HL-60 (cell line): Measurements from ENCODE around the gene DOC2A.

Experiments used
- DNase-seq, 2 experiments: peaks; one replicate each; pipeline ENCODE4 v3.0.0-alpha.2; 2010 to 2020; ENCODE audit warnings: low read depth in 1 of 2, low spot score in 1 of 2
- H3K27ac ChIP-seq: fragments of 250-450 bp; sonication (Bioruptor Pico); replicated peaks from 2 replicates; pipeline ENCODE4 v1.5.1; 2020; ENCODE audit warnings: mild to moderate bottlenecking, moderate library complexity
- H3K27me3 ChIP-seq: fragments of 250-450 bp; sonication (Bioruptor Pico); 2 replicates; pipeline ENCODE4 v1.5.1; 2021; ENCODE audit warnings: mild to moderate bottlenecking, moderate library complexity; ENCODE audit not compliant: insufficient read depth, poor library complexity, severe bottlenecking
- H3K4me3 ChIP-seq: replicated peaks from 2 replicates; pipeline ENCODE4 v1.5.1; 2011; ENCODE audit warnings: mild to moderate bottlenecking, control low read depth, low read length; ENCODE audit not compliant: insufficient read depth
- GABPA ChIP-seq: IDR thresholded peaks from 2 replicates; pipeline ENCODE4 v1.6.1; 2012; ENCODE audit warnings: low read depth
- POLR2AphosphoS5 ChIP-seq: IDR thresholded peaks from 2 replicates; pipeline ENCODE4 v1.6.1; 2012; ENCODE audit warnings: low read depth
- SPI1 ChIP-seq: IDR thresholded peaks from 2 replicates; pipeline ENCODE4 v1.6.1; 2012; ENCODE audit warnings: low read depth, mild to moderate bottlenecking, borderline replicate concordance
- TF ChIP-seq, protein P1 (sequence below): IDR thresholded peaks from 2 replicates; pipeline ENCODE4 v1.6.1; 2012; ENCODE audit warnings: low read depth; ENCODE audit not compliant: insufficient replicate concordance
- TF ChIP-seq, protein P2 (sequence below): IDR thresholded peaks from one replicate; pipeline ENCODE4 v1.5.1; 2011; ENCODE audit warnings: low read length, control low read depth, inconsistent platforms; ENCODE audit not compliant: insufficient read depth

Gene DOC2A

DNA sequence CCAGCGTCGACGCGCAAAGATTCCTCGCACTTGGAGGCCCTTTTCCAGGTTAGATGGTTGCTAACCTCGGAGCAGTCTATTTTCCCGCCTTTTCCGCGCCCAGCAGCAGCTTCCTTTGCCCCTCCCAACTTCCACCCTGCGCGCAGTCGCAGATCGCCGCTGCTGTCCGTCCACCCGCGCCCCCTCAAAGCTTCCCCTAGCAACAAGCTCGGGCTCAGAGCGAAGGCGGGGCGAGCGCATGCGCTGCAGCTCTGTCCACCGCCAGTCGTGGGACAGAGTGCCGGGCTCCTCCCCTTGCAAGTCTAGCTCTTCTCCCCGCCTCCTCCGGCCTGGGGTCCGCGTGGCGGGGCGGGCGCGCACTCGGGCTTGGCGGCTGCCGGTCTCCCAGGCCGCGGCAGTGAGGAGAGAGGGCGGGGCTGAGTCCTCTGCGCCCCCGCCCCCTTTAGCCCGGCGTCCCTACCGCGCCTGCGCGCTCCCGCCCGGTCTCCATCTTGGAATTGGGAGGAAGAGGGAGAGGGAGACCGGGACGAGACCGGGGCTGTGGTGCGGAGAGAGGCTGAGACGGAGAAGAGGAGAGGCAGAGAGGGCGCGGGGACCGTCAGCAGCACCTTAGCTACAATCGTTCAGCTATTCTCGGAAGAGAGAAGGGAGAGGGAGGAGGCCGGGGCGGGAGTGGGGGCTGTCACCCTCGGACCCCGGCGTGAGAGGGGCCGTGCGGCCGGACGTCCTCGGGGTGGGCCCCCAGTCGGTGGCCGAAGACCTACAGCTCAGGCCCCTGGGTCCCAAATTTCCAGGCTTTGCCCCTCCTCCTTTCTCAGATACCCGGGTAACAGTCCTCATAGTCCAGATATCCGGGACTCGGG lies 37.2 kb downstream of the DOC2A start, which contains the start of gene TAOK2:
TAOK2 (plus strand) TSS at position 485 of the 863 bp plus-strand sequence. CDS start 3,905 bp downstream, outside the sequence.
- TF ChIP-seq POLR2AphosphoS5, result peak; percentile 70; the same call in 1 of the 2 replicates
- TF ChIP-seq, protein P1, sequence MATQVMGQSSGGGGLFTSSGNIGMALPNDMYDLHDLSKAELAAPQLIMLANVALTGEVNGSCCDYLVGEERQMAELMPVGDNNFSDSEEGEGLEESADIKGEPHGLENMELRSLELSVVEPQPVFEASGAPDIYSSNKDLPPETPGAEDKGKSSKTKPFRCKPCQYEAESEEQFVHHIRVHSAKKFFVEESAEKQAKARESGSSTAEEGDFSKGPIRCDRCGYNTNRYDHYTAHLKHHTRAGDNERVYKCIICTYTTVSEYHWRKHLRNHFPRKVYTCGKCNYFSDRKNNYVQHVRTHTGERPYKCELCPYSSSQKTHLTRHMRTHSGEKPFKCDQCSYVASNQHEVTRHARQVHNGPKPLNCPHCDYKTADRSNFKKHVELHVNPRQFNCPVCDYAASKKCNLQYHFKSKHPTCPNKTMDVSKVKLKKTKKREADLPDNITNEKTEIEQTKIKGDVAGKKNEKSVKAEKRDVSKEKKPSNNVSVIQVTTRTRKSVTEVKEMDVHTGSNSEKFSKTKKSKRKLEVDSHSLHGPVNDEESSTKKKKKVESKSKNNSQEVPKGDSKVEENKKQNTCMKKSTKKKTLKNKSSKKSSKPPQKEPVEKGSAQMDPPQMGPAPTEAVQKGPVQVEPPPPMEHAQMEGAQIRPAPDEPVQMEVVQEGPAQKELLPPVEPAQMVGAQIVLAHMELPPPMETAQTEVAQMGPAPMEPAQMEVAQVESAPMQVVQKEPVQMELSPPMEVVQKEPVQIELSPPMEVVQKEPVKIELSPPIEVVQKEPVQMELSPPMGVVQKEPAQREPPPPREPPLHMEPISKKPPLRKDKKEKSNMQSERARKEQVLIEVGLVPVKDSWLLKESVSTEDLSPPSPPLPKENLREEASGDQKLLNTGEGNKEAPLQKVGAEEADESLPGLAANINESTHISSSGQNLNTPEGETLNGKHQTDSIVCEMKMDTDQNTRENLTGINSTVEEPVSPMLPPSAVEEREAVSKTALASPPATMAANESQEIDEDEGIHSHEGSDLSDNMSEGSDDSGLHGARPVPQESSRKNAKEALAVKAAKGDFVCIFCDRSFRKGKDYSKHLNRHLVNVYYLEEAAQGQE, result no peak
- no peak for TF ChIP-seq SPI1
- Histone ChIP-seq H3K27ac (peak within 1 kb of the TSS; percentile 72), H3K4me3 (peak within 1 kb of the TSS; percentile 85), H3K27me3 (no peaks in the 10 kb centered on the region)
- DNase-seq, result peak; percentile 98

DNA sequence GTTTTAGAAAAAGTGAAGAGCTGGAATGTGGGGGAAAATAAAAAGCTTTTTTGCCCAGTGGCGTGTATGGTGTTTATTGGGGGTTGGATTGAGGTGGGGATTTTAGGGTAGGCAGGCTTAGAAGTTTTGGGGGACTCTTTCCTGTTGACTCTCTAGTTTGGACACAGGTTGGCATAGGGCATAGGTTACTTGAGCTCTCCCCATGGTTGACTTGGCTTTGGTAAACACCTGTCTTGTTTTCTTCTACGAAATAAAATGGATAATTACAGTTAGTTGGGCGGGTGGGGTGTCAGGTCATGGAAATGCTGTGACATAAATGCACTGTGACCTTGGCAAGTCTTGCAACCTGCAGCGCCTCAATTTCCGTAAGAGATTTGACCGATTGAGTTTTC lies 37.8 kb downstream of the DOC2A start:
- TF ChIP-seq GABPA (no peak), SPI1 (no peak), POLR2AphosphoS5 (no peak)
- TF ChIP-seq, protein P2, sequence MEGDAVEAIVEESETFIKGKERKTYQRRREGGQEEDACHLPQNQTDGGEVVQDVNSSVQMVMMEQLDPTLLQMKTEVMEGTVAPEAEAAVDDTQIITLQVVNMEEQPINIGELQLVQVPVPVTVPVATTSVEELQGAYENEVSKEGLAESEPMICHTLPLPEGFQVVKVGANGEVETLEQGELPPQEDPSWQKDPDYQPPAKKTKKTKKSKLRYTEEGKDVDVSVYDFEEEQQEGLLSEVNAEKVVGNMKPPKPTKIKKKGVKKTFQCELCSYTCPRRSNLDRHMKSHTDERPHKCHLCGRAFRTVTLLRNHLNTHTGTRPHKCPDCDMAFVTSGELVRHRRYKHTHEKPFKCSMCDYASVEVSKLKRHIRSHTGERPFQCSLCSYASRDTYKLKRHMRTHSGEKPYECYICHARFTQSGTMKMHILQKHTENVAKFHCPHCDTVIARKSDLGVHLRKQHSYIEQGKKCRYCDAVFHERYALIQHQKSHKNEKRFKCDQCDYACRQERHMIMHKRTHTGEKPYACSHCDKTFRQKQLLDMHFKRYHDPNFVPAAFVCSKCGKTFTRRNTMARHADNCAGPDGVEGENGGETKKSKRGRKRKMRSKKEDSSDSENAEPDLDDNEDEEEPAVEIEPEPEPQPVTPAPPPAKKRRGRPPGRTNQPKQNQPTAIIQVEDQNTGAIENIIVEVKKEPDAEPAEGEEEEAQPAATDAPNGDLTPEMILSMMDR, result no peak
- TF ChIP-seq, protein P1, result no peak
- Histone ChIP-seq H3K27ac (peak overlapping the region; percentile 72), H3K4me3 (no peak overlapping the region), H3K27me3 (no peaks in the 10 kb centered on the region)
- no peak for DNase-seq

DNA sequence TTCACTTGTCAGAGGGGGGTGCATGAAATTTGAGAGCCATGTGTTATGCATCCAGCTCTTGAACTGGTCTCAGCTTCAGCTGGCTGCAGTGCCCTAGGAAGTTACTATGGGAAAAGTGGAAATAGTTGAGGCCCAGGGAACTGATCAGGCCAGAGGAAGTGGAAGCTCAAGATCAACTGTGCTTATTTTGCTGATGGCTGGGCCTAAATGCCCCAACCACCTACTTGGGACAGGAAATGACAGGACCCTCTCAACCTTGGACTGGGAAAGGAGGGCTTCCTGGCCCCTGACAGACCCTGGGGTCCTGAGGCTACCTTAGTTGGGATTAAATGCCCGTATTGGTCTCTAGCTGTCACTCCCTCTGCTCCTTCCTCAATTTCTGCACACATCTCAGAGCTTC lies 38.3 kb downstream of the DOC2A start:
- TF ChIP-seq, protein P2, result no peak
- peak; percentile 42; the same call in 1 of the 2 replicates for TF ChIP-seq SPI1
- DNase-seq, result peak in 1 of 2 experiments; percentile 33
- no peak overlapping the region for H3K4me3 ChIP-seq
- peak overlapping the region; percentile 72 for H3K27ac ChIP-seq
- H3K27me3 ChIP-seq, result no peaks in the 10 kb centered on the region

DNA sequence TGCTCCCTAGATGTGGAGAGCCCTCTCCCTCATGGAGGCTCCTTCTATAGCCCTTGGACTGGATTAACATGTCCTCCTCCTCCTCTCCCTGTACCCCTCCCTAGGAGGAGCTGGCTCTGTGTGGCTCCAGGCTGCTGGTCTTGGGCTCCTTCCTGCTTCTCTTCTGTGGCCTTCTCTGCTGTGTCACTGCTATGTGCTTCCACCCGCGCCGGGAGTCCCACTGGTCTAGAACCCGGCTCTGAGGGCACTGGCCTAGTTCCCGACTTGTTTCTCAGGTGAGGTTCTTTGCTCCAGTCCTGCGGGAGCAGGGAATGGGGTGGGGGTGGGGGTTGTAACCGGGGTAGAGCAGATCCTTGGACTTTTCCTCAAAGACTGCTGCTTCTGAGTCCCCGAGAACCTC lies 39.5 kb downstream of the DOC2A start:
- Histone ChIP-seq H3K27me3 (no peaks in the 10 kb centered on the region), H3K4me3 (no peak overlapping the region), H3K27ac (no peak overlapping the region)
- no peak for DNase-seq
- TF ChIP-seq POLR2AphosphoS5, result no peak
- no peak for TF ChIP-seq SPI1
- no peak for TF ChIP-seq GABPA
- TF ChIP-seq, protein P2, result no peak
- TF ChIP-seq, protein P1, result no peak
